GM12875 (cell line): ENCODE results near the gene DPH6.

ENCODE experiments used
- H3K4me3 ChIP-seq: one replicate; pipeline ENCODE4 v1.5.1; 2011; ENCODE audit warnings: low read depth, low read length, control low read depth
- CTCF ChIP-seq: IDR thresholded peaks from 2 replicates; pipeline ENCODE4 v1.5.1; 2011; ENCODE audit warnings: low read depth, mild to moderate bottlenecking, control low read depth, inconsistent platforms, low read length, moderate library complexity, borderline replicate concordance; ENCODE audit not compliant: insufficient read depth

DPH6 gene

DNA sequence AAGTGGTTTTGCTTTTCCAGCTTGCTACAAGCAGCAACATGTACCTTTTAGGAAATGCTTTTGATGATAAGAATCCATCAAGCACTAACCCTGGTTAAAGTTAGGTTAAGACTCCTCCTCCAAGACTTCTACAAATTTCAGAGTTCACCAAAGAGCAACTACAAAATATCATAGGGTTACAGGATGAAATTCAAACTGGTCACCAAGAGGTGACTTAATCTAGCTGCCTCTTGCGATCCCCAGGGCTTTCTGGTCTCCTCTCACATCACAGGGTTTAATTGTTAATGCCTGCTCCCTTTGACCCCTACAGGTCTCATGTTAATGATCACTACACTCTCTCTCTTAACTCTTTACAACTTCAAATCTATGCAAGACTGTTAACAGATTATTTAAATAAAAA, 66.5 kb downstream of the DPH6 start:
- H3K4me3 ChIP-seq: no peak overlapping the region
- TF ChIP-seq CTCF: no peak

- TF ChIP-seq CTCF: no peak
- H3K4me3 ChIP-seq: no peak overlapping the region
These were observed 68.4 kb downstream of the DPH6 start for GRCh38 chr15:35477312-35478262.

GRCh38 chr15:35471024-35471423, 74.9 kb downstream of the DPH6 start:
- no peak overlapping the region for H3K4me3 ChIP-seq
- no peak for TF ChIP-seq CTCF

DNA sequence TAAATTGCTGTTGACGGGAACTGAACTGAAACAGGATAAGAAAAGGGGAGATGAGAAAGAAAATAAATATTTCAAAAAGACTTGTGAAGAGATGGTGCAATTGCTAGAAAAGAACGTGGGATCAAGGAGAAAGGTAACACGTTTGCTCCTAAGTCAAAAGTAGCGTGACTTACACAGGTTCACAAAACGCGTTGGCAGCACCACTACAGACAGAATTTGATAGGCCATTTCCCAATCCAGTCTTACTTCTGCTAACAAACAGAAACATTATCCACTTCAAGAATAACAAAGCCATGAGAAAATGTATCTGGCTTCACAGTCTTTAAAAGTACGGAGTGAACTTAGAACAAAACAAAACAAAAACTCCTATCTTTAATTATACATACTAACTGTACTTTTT, 75.5 kb downstream of the DPH6 start:
- no peak overlapping the region for H3K4me3 ChIP-seq
- no peak for TF ChIP-seq CTCF

- no peak for TF ChIP-seq CTCF
- no peak overlapping the region for H3K4me3 ChIP-seq
These were observed 79.5 kb downstream of the DPH6 start for GRCh38 chr15:35466476-35466875.

- TF ChIP-seq CTCF: no peak
- no peak overlapping the region for H3K4me3 ChIP-seq
These were observed 80.2 kb downstream of the DPH6 start for GRCh38 chr15:35465783-35466182.

GRCh38 chr15:35460616-35461015, 85.3 kb downstream of the DPH6 start:
- no peak for TF ChIP-seq CTCF

More at GRCh38 chr15:35460616-35461015, 85.3 kb downstream of the DPH6 start:
- H3K4me3 ChIP-seq: no peak overlapping the region
